Upper lobe of left lung (tissue), 6 donors: ENCODE data around the gene FOXP1. TPM values are rescaled to one million over a fixed set of nuclear protein-coding genes. Genes with fewer than 3 reads are reported as not detected.

Experiments used
- ATAC-seq, 2 donors: fragments of 200-7000 bp; cut with Tn5 transposase; one replicate each; pipeline ENCODE4 v1.9.1; 2022; ENCODE audit warnings: mild to moderate bottlenecking in 2 of 2, moderate library complexity in 2 of 2; ENCODE audit not compliant: low FRiP score in 2 of 2
- DNase-seq, 2 donors: peaks; one replicate each; pipeline ENCODE4 v3.0.0-alpha.2; 2019 to 2020
- H3K27ac ChIP-seq, 4 donors: fragments of 200-600 bp; sonication (generic); one replicate each; pipeline ENCODE4 v1.5.1; 2016 to 2019
- H3K27me3 ChIP-seq, 4 donors: fragments of 200-600 bp; sonication (generic); one replicate each; pipeline ENCODE4 v1.5.1; 2017 to 2019
- H3K36me3 ChIP-seq, 4 donors: fragments of 200-600 bp; sonication (generic); one replicate each; pipeline ENCODE4 v1.5.1; 2016 to 2019
- H3K4me1 ChIP-seq, 4 donors: fragments of 200-600 bp; sonication (generic); one replicate each; pipeline ENCODE4 v1.5.1; 2018 to 2019
- H3K4me3 ChIP-seq, 4 donors: fragments of 200-600 bp; sonication (generic); one replicate each; pipeline ENCODE4 v1.5.1; 2017 to 2019; ENCODE audit warnings: mild to moderate bottlenecking in 2 of 4, moderate library complexity in 1 of 4
- H3K9me3 ChIP-seq, 4 donors: fragments of 200-600 bp; sonication (generic); one replicate each; pipeline ENCODE4 v1.5.1; 2018 to 2019
- EP300 ChIP-seq, 4 donors: sonication (generic); formaldehyde crosslinking; IDR thresholded peaks; one replicate each; pipeline ENCODE4 v1.5.1; 2017; ENCODE audit warnings: antibody characterized with exemption in 4 of 4, control low read depth in 2 of 4
- POLR2A ChIP-seq, 4 donors: fragments of 450-650 bp; IDR thresholded peaks; one replicate each; pipeline ENCODE4 v1.5.1; 2016 to 2017; ENCODE audit warnings: antibody characterized with exemption in 4 of 4, mild to moderate bottlenecking in 2 of 4
- POLR2AphosphoS5 ChIP-seq, 2 donors: sonication (generic); formaldehyde crosslinking; IDR thresholded peaks; one replicate each; pipeline ENCODE4 v1.5.1; 2017; ENCODE audit warnings: antibody characterized with exemption in 2 of 2
- WGBS, 2 donors: methylation state at CpG; one replicate each; pipeline ENCODE4 v1.1.5; 2017 to 2018; 5-methylcytosine and 5-hydroxymethylcytosine counted together
- total RNA-seq, 6 donors: library from RNA; depleted of rRNA in 4 of 6; stranded (reverse); fragments of >200 nt in 4 of 6; gene quantifications; one replicate each; pipeline versions ENCODE4 v1.1.0 to v1.2.1, GENCODE V29; 2016 to 2021
- TF ChIP-seq, protein P1 (sequence below), 6 experiments: fragments of 450-650 bp in 4 of 6; fragments of 200-600 bp in 2 of 6; sonication (generic) in 2 of 6; IDR thresholded peaks; one replicate each; pipeline ENCODE4 v1.5.1; 2016 to 2019; ENCODE audit warnings: antibody characterized with exemption in 6 of 6
- donor health status: DM: no; HTN: no; CAD: no; lungs with moderate emphysema.
- donor health status: DM: no; HTN: yes; CAD: no; lungs with severe emphysema.

FOXP1 gene
- total RNA-seq, 6 donors from 2014 or later, result 103 to 248 (median 134) TPM

DNA sequence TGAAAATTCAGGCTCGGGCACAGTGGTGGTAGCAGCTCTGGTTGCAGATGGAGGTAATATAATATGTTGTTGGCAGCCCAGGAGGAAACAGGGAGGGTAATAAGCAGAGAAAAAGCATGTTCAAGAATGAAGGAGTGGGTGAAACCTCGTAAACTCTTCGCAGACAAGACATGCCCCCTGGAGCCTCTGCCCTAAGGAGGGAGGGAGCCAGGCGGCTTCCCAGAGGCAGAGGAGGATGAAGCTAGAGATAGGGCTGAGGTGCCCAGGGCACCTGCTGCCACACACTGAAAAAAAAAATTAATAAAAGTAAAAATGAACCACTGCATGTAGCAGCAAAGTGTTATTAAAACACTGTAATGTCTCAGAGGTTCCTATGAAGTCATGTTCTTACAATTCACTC is 137.3 kb downstream of the FOXP1 start:
- Histone ChIP-seq H3K4me3 (no peak overlapping the region), H3K9me3 (no peaks in the 10 kb centered on the region), H3K36me3 (no peaks in the 10 kb centered on the region), H3K4me1 (peaks cover 33 to 87% (median 50%) of the 10 kb centered on the region in 4 donors), H3K27ac (peak overlapping the region in 3 of 4 donors; percentile 8 to 83 (median 17)), H3K27me3 (no peaks in the 10 kb centered on the region)
- DNase-seq (no peak), ATAC-seq (no peak)
- 90 to 92% methylated on average over 4 of the region's 4 CpGs for WGBS, 2 donors
- TF ChIP-seq POLR2A (IDR thresholded peaks at IDR 0.05) (no peak), EP300 (IDR thresholded peaks at IDR 0.05) (no peak), POLR2AphosphoS5 (IDR thresholded peaks at IDR 0.05) (no peak)
- TF ChIP-seq, protein P1, sequence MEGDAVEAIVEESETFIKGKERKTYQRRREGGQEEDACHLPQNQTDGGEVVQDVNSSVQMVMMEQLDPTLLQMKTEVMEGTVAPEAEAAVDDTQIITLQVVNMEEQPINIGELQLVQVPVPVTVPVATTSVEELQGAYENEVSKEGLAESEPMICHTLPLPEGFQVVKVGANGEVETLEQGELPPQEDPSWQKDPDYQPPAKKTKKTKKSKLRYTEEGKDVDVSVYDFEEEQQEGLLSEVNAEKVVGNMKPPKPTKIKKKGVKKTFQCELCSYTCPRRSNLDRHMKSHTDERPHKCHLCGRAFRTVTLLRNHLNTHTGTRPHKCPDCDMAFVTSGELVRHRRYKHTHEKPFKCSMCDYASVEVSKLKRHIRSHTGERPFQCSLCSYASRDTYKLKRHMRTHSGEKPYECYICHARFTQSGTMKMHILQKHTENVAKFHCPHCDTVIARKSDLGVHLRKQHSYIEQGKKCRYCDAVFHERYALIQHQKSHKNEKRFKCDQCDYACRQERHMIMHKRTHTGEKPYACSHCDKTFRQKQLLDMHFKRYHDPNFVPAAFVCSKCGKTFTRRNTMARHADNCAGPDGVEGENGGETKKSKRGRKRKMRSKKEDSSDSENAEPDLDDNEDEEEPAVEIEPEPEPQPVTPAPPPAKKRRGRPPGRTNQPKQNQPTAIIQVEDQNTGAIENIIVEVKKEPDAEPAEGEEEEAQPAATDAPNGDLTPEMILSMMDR (IDR thresholded peaks at IDR 0.05), result no peak

DNA sequence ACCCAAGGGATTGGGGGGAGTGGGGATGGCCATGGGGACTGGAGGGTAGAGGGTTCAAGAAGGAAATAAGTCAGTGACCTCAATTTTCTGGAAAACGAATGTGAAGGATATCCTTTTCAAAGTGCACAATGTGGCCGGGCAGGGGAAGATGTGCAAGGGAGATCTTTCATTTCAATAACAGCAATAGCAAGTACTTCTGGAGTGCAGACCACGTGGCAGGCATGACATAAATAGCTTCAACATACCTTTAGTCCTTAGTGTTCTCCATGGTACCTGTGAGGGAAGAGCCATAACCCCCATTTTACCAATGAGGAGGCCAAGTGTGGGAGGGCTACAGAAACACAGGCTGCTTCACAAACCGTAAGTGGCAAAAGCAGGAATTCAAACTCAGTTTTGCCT is 138.7 kb downstream of the FOXP1 start:
- Histone ChIP-seq H3K4me1 (peaks cover 44 to 87% (median 58%) of the 10 kb centered on the region in 4 donors), H3K9me3 (no peaks in the 10 kb centered on the region), H3K4me3 (no peak overlapping the region), H3K27ac (peak overlapping the region; percentile 72 to 89 (median 80)), H3K27me3 (no peaks in the 10 kb centered on the region), H3K36me3 (no peaks in the 10 kb centered on the region)
- ATAC-seq (no peak), DNase-seq (no peak)
- TF ChIP-seq POLR2A (IDR thresholded peaks at IDR 0.05), result no peak
- 46 to 53% methylated on average over 4 of the region's 4 CpGs for WGBS, 2 donors

DNA sequence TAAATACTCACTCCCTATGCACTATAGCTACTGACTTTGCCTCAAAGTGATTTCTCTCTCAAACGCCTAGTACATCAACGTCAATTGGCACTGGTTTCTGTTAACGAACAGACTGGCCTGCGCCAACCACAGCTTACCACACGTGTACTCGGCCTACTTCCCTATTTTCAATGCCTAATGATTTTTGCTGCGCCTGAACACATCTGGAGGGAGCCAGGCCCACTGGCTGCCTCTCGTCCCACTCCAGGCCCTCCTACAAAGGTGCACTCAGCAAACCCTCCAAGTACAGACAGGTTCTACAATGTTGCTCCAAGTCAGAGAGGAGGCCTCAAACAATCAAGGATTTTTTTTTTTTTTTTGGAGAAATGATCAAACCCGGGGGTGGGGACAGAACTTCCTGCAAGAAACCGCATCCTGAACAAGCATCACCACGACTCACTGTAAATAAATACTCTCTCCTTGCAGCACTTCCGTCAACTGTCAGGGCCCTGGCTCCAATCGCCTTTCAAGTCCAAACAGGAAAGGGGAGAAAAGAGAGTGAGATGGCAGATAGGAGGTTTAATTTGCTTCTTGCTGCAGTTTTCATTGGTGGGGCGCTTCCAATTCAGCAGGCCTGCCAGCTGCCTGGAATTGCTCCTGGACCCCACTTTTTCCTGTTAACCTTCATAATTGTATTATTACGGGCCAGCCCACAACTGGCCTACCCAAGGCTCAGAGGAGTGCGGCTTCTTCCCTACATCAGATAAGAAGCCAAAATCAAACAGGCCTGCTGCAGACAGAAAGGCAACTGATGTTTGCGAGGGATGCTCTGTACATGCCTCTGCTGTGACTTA is 139.3 kb downstream of the FOXP1 start:
- H3K36me3 ChIP-seq, result no peaks in the 10 kb centered on the region
- no peaks in the 10 kb centered on the region for H3K27me3 ChIP-seq
- TF ChIP-seq EP300 (IDR thresholded peaks at IDR 0.05) (peak in 2 of 4 donors; percentile 4 to 36), POLR2AphosphoS5 (IDR thresholded peaks at IDR 0.05) (peak; percentile 28 to 41), POLR2A (IDR thresholded peaks at IDR 0.05) (peak in 1 of 4 donors; percentile 37)
- TF ChIP-seq, protein P1 (IDR thresholded peaks at IDR 0.05), result no peak
- H3K4me1 ChIP-seq, result peaks cover 44 to 82% (median 58%) of the 10 kb centered on the region in 4 donors
- H3K27ac ChIP-seq, result peak overlapping the region; percentile 72 to 89 (median 80)
- DNase-seq, result peak in 1 of 2 donors; percentile 79
- H3K9me3 ChIP-seq, result no peaks in the 10 kb centered on the region
- WGBS, 2 donors, result 28 to 41% methylated on average over 17 of the region's 17 CpGs
- H3K4me3 ChIP-seq, result no peak overlapping the region
- peak; percentile 85 for ATAC-seq

DNA sequence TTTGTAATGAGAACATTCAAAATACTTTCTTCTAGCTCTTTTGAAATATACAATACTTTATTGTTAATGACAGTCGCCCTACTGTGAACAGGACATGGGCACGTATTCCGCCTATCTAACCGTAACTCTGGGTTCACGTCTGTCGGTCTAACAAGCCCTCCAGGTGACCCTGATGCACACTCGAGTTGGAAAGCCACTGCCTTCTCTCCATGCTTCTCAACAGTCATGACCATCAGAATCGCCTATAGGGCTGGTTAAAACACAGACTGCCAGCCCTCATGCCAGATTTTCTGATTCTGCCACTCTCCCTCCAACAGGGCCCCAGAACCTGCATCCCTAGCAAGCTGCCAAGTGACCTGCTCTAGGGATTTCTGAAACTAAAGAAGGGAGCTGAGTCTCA is 140.2 kb downstream of the FOXP1 start:
- Histone ChIP-seq H3K27me3 (no peaks in the 10 kb centered on the region), H3K9me3 (no peaks in the 10 kb centered on the region), H3K4me1 (peaks cover 44 to 75% (median 58%) of the 10 kb centered on the region in 4 donors), H3K4me3 (no peak overlapping the region), H3K36me3 (no peaks in the 10 kb centered on the region), H3K27ac (peak overlapping the region; percentile 72 to 89 (median 80))
- DNase-seq (no peak), ATAC-seq (no peak)
- TF ChIP-seq, protein P1 (IDR thresholded peaks at IDR 0.05), result no peak
- TF ChIP-seq EP300 (IDR thresholded peaks at IDR 0.05) (no peak), POLR2A (IDR thresholded peaks at IDR 0.05) (no peak), POLR2AphosphoS5 (IDR thresholded peaks at IDR 0.05) (no peak)
- 90 to 92% methylated on average over 8 of the region's 8 CpGs for WGBS, 2 donors

DNA sequence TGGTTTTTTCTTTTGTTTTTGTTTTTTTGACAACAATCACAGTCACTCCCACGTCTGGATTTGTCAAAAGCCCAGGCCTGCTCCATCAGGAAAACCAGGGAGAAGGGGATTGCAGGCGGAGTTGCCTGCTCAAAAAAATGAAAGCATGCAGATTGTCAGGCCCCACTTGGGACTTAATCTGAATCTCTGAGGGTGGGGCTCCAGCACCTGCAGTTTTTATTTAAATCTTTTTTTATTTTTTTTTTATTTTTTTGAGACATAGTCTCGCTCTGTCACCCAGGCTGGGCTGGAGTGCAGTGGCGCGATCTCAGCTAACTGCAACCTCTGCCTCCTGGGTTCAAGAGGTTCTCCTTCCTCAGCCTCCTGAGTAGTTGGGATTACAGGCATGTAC is 140.9 kb downstream of the FOXP1 start:
- DNase-seq, result no peak
- Histone ChIP-seq H3K27me3 (no peaks in the 10 kb centered on the region), H3K9me3 (no peaks in the 10 kb centered on the region), H3K27ac (peak overlapping the region; percentile 50 to 83 (median 74)), H3K4me1 (peaks cover 44 to 75% (median 56%) of the 10 kb centered on the region in 4 donors), H3K4me3 (no peak overlapping the region), H3K36me3 (no peaks in the 10 kb centered on the region)
- 91 to 98% methylated on average over 5 of the region's 5 CpGs for WGBS, 2 donors
- TF ChIP-seq POLR2A (IDR thresholded peaks at IDR 0.05) (no peak), POLR2AphosphoS5 (IDR thresholded peaks at IDR 0.05) (no peak), EP300 (IDR thresholded peaks at IDR 0.05) (no peak)
- TF ChIP-seq, protein P1 (IDR thresholded peaks at IDR 0.05), result no peak
- no peak for ATAC-seq
